H1 (cell line): ENCODE measurements around the gene NCKIPSD. TPM values are rescaled to one million over a fixed set of nuclear protein-coding genes. Genes with fewer than 3 reads are reported as not detected.

Source experiments
- CTCF ChIA-PET: fragments of 300-600 bp; sonication (Branson Sonifier 250); formaldehyde crosslinking; loops from one replicate; lab custom pipeline; 2021; ENCODE audit not compliant: partially characterized antibody; lab: Charles Lee
- POLR2A ChIA-PET: fragments of 300-600 bp; sonication (Branson Sonifier 250); formaldehyde crosslinking; loops from one replicate; lab custom pipeline; 2021; ENCODE audit warnings: inconsistent platforms; ENCODE audit not compliant: partially characterized antibody; lab: Charles Lee
- DNase-seq, 2 experiments: peaks; one replicate each; pipeline versions ENCODE4 v3.0.0 to v3.0.0-alpha.2; 2010 to 2022; ENCODE audit warnings: low spot score in 2 of 2, low read depth in 1 of 2, mixed read lengths in 1 of 2
- FAIRE-seq: peaks from 2 replicates; lab custom pipeline; 2011; peaks lifted over from hg19 to GRCh38; lab: Jason Lieb, UNC
- H2AFZ ChIP-seq: 2 replicates; pipeline ENCODE4 v1.8.1; 2012; ENCODE audit warnings: low read length, inconsistent platforms
- H2AK5ac ChIP-seq: 2 replicates; pipeline ENCODE4 v1.6.1; 2013; ENCODE audit warnings: low read depth, low read length
- H2BK120ac ChIP-seq: replicated peaks from 2 replicates; pipeline ENCODE3; 2013; ENCODE audit warnings: low read depth, low read length, inconsistent platforms
- H2BK12ac ChIP-seq: 2 replicates; pipeline ENCODE4 v1.6.1; 2013; ENCODE audit warnings: low read depth, low read length
- H2BK15ac ChIP-seq: 2 replicates; pipeline ENCODE4 v1.6.1; 2013; ENCODE audit warnings: low read length
- H2BK20ac ChIP-seq: 2 replicates; pipeline ENCODE4 v1.6.1; 2013; ENCODE audit warnings: low read length
- H2BK5ac ChIP-seq: 2 replicates; pipeline ENCODE4 v1.6.1; 2013; ENCODE audit warnings: low read depth, low read length
- H3K14ac ChIP-seq: 2 replicates; pipeline ENCODE4 v1.6.1; 2013; ENCODE audit warnings: inconsistent platforms; ENCODE audit not compliant: insufficient read length
- H3K18ac ChIP-seq: 2 replicates; pipeline ENCODE4 v1.6.1; 2013; ENCODE audit warnings: low read length; ENCODE audit errors: extremely low read depth
- H3K23ac ChIP-seq: 2 replicates; pipeline ENCODE4 v1.6.1; 2013; ENCODE audit warnings: inconsistent platforms; ENCODE audit not compliant: insufficient read length
- H3K23me2 ChIP-seq: 2 replicates; pipeline ENCODE4 v1.6.1; 2013; ENCODE audit warnings: low read depth, low read length
- H3K27ac ChIP-seq: 2 replicates; pipeline ENCODE4 v1.6.1; 2011; ENCODE audit warnings: low read depth, low read length, inconsistent platforms
- H3K27me3 ChIP-seq, 4 experiments: replicated peaks in 1 of 4; 1 replicate in 1 of 4; 2 replicates in 3 of 4; pipeline versions ENCODE4 v1.6.1 to v1.8.1; 2011 to 2013; ENCODE audit warnings: low read length in 3 of 4, mild to moderate bottlenecking in 3 of 4, inconsistent platforms in 2 of 4, mixed read lengths in 2 of 4, moderate library complexity in 1 of 4; ENCODE audit not compliant: control insufficient read depth in 3 of 4, insufficient read depth in 3 of 4; ENCODE audit errors: extremely low read depth in 1 of 4
- H3K36me3 ChIP-seq, 4 experiments: 2 replicates each; pipeline versions ENCODE4 v1.6.1 to v1.8.1; 2011 to 2013; ENCODE audit warnings: mild to moderate bottlenecking in 4 of 4, low read length in 3 of 4, moderate library complexity in 2 of 4, control low read depth in 1 of 4, inconsistent platforms in 1 of 4; ENCODE audit not compliant: insufficient read depth in 4 of 4, control insufficient read depth in 2 of 4
- H3K4ac ChIP-seq: replicated peaks from 2 replicates; pipeline ENCODE3; 2013; ENCODE audit warnings: low read length, low read depth, mixed read lengths, inconsistent platforms; ENCODE audit not compliant: insufficient read length
- H3K4me1 ChIP-seq, 4 experiments: replicated peaks in 1 of 4; 1 replicate in 1 of 4; 2 replicates in 3 of 4; pipeline versions ENCODE4 v1.6.1 to v1.8.1; 2011 to 2013; ENCODE audit warnings: low read length in 3 of 4, inconsistent platforms in 2 of 4, mixed read lengths in 1 of 4; ENCODE audit not compliant: insufficient read depth in 4 of 4, control insufficient read depth in 3 of 4
- H3K4me2 ChIP-seq, 2 experiments: 2 replicates each; pipeline versions ENCODE4 v1.6.1 to v1.8.1; 2011 to 2013; ENCODE audit warnings: low read depth in 2 of 2, low read length in 2 of 2, control low read depth in 1 of 2, inconsistent platforms in 1 of 2, mild to moderate bottlenecking in 1 of 2; ENCODE audit not compliant: insufficient read depth in 1 of 2
- H3K4me3 ChIP-seq, 4 experiments: fragments of 200-600, 300-600 bp in 1 of 4; sonication (generic), shearing (Covaris generic), sonication (Bioruptor Twin) in 1 of 4; 2 replicates each; pipeline versions ENCODE4 v1.5.1 to v1.8.1; 2011 to 2016; ENCODE audit warnings: low read length in 4 of 4, low read depth in 3 of 4, control low read depth in 2 of 4, inconsistent platforms in 2 of 4, mild to moderate bottlenecking in 2 of 4, mixed read lengths in 1 of 4, moderate library complexity in 1 of 4; ENCODE audit not compliant: insufficient read depth in 2 of 4; ENCODE audit errors: extremely low read depth in 1 of 4
- H3K56ac ChIP-seq: replicated peaks from 2 replicates; pipeline ENCODE3; 2013; ENCODE audit warnings: low read depth, mild to moderate bottlenecking, mixed read lengths, low read length, inconsistent platforms; ENCODE audit not compliant: insufficient read length
- H3K79me1 ChIP-seq: 2 replicates; pipeline ENCODE4 v1.6.1; 2013; ENCODE audit warnings: low read depth, low read length, control low read depth
- H3K79me2 ChIP-seq, 2 experiments: 2 replicates each; pipeline versions ENCODE4 v1.6.1 to v1.8.1; 2012 to 2013; ENCODE audit warnings: low read length in 2 of 2, mild to moderate bottlenecking in 2 of 2, inconsistent platforms in 1 of 2; ENCODE audit not compliant: insufficient read depth in 2 of 2, control insufficient read depth in 1 of 2
- H3K9ac ChIP-seq, 4 experiments: replicated peaks in 1 of 4; 1 replicate in 1 of 4; 2 replicates in 3 of 4; pipeline versions ENCODE4 v1.6.1 to v1.8.1; 2011 to 2013; ENCODE audit warnings: low read depth in 3 of 4, low read length in 3 of 4, control low read depth in 2 of 4, mild to moderate bottlenecking in 2 of 4, moderate library complexity in 2 of 4, inconsistent platforms in 1 of 4; ENCODE audit errors: extremely low read depth in 1 of 4
- H3K9me3 ChIP-seq, 2 experiments: 2 replicates each; pipeline versions ENCODE4 v1.6.1 to v1.8.1; 2012 to 2013; ENCODE audit warnings: mild to moderate bottlenecking in 2 of 2, moderate library complexity in 2 of 2, control low read depth in 1 of 2, inconsistent platforms in 1 of 2, low read depth in 1 of 2, low read length in 1 of 2, mixed read lengths in 1 of 2; ENCODE audit not compliant: insufficient read depth in 2 of 2
- H4K20me1 ChIP-seq, 2 experiments: replicated peaks in 1 of 2; 2 replicates each; pipeline versions ENCODE3 to v1.8.1; 2011 to 2013; ENCODE audit warnings: inconsistent platforms in 2 of 2, low read length in 2 of 2, mild to moderate bottlenecking in 1 of 2; ENCODE audit not compliant: insufficient read depth in 2 of 2, control insufficient read depth in 1 of 2
- H4K5ac ChIP-seq: 2 replicates; pipeline ENCODE4 v1.6.1; 2013; ENCODE audit warnings: low read length, low read depth, mixed read lengths, inconsistent platforms; ENCODE audit not compliant: insufficient read length
- H4K8ac ChIP-seq: 2 replicates; pipeline ENCODE4 v1.8.0; 2013; ENCODE audit warnings: mild to moderate bottlenecking, moderate library complexity, low read length, inconsistent platforms; ENCODE audit not compliant: insufficient read depth; ENCODE audit errors: extremely low read depth
- H4K91ac ChIP-seq: replicated peaks from 2 replicates; pipeline ENCODE3; 2013; ENCODE audit warnings: low read length, mixed read lengths, inconsistent platforms; ENCODE audit not compliant: insufficient read length
- CEBPB ChIP-seq: IDR thresholded peaks from 2 replicates; pipeline ENCODE4 v1.6.1; 2012; ENCODE audit warnings: low read depth, low read length
- CHD1 ChIP-seq: IDR thresholded peaks from 2 replicates; pipeline ENCODE4 v1.6.1; 2012; ENCODE audit warnings: low read depth, low read length, improper control_type of control experiment
- JUN ChIP-seq: IDR thresholded peaks from 2 replicates; pipeline ENCODE4 v1.6.1; 2011; ENCODE audit warnings: low read depth, mild to moderate bottlenecking, improper control_type of control experiment, low read length
- KDM4A ChIP-seq: IDR thresholded peaks from one replicate; pipeline ENCODE4 v1.7.1; 2012; ENCODE audit warnings: low read depth, mild to moderate bottlenecking, moderate library complexity, low read length, inconsistent platforms; ENCODE audit not compliant: severe bottlenecking
- POLR2AphosphoS5 ChIP-seq: IDR thresholded peaks from 2 replicates; pipeline ENCODE4 v1.6.1; 2011; ENCODE audit warnings: low read depth, low read length
- SIRT6 ChIP-seq: IDR thresholded peaks from one replicate; pipeline ENCODE4 v1.7.1; 2012; ENCODE audit warnings: low read length, inconsistent platforms
- SP1 ChIP-seq: IDR thresholded peaks from 2 replicates; pipeline ENCODE4 v1.6.1; 2011; ENCODE audit warnings: low read depth, low read length
- SP4 ChIP-seq: IDR thresholded peaks from 2 replicates; pipeline ENCODE4 v1.6.1; 2012; ENCODE audit warnings: low read length, inconsistent platforms
- TCF12 ChIP-seq: IDR thresholded peaks from 2 replicates; pipeline ENCODE4 v1.6.1; 2011; ENCODE audit warnings: low read depth, mild to moderate bottlenecking, low read length
- WGBS, 2 experiments: shearing (Covaris generic) in 1 of 2; methylation state at CpG; one replicate each; pipeline versions ENCODE4 v1.1.6 to v1.1.7; 2013 to 2015; ENCODE audit warnings: low lambda C conversion rate in 2 of 2, mixed read lengths in 2 of 2, inconsistent platforms in 1 of 2, low coverage in 1 of 2, missing lambda C conversion rate in 1 of 2; ENCODE audit not compliant: insufficient replicate concordance in 2 of 2, insufficient coverage in 1 of 2, insufficient read length in 1 of 2; ENCODE audit errors: extremely low coverage in 1 of 2, missing lambda C conversion rate in 1 of 2; 5-methylcytosine and 5-hydroxymethylcytosine counted together
- polyA plus RNA-seq, 7 experiments: library from polyadenylated mRNA; depleted of rRNA in 3 of 7; stranded (reverse) in 5 of 7; unstranded in 2 of 7; fragments of >200 nt in 5 of 7; fragments of 200-250 nt in 2 of 7; gene quantifications; 1 replicate in 5 of 7; 2 replicates in 1 of 7; 4 replicates in 1 of 7; pipeline versions ENCODE4 v1.2.1 to v1.2.3, GENCODE V29; 2011 to 2013; ENCODE audit warnings: missing spikeins in 2 of 7, mixed read lengths in 2 of 7
- total RNA-seq: library from RNA; stranded (reverse); fragmentation: NEBNext Ultra II Directional; extraction: Animal tissue kit (Norgen Biotek cat#: 25700); gene quantifications from 2 replicates; pipeline ENCODE4 v1.2.1, GENCODE V29; 2021
- TF ChIP-seq, protein P1 (sequence below): IDR thresholded peaks from 2 replicates; pipeline ENCODE4 v1.6.1; 2011; ENCODE audit warnings: low read depth, mild to moderate bottlenecking, low read length; ENCODE audit not compliant: insufficient read depth

NCKIPSD gene
- total and polyA plus RNA-seq, 2 of the 8 experiments (the other 6 are each of a cell fraction or from before 2014, with no cell fraction given): 34.7 to 91.8 TPM

DNA sequence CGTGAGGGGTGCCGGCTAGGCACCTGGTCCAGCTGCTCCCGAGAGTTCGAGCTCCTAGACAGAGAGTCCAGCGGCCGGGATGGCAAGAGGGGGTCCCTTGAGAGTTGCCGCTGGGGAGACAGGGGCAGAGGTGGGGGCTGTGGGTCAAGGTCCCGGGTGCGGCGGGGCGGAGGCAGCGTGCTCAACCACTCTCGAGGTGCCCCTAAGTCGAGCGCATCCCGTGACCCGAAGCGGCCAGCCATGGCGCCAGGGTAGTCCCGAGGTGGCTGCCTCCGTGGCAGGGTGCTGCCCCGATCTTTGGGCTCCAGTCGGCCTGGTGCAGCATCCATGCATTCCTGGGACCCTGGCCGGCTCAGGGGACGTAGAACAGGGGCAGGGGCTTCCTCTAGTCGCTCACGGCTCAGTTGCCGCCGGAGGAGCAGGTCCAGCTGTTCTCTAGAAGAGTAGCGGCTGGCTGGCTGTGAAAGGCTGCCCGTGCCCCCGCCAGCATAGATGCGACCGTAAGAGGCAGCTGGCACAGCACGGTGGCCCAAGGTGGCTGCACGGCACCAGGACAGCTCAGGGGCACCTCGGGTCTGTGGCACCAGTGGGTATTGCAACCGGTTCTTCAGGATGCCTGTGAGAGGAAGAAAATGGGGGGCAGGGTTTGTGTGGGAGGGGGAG is 45.6 kb downstream of the NCKIPSD start:
- no peak overlapping the region for H3K14ac ChIP-seq
- no peaks in the 10 kb centered on the region; the same call in 1 of the 2 replicates for H3K79me1 ChIP-seq
- H3K4me3 ChIP-seq: no peak overlapping the region
- TF ChIP-seq, protein P1, sequence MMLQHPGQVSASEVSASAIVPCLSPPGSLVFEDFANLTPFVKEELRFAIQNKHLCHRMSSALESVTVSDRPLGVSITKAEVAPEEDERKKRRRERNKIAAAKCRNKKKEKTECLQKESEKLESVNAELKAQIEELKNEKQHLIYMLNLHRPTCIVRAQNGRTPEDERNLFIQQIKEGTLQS: no peak
- TF ChIP-seq SP4 (no peak), CEBPB (no peak), SIRT6 (no peak), POLR2AphosphoS5 (no peak), KDM4A (no peak), CHD1 (no peak), SP1 (no peak), JUN (no peak), TCF12 (no peak)
- TF ChIP-seq, all 59 proteins: peak for 0
- no peak overlapping the region for H3K18ac ChIP-seq
- H3K9me3 ChIP-seq: no peaks in the 10 kb centered on the region
- peaks cover 3 to 29% (median 13%) of the 10 kb centered on the region in 4 experiments; a peak in 5 of 8 replicates for H3K36me3 ChIP-seq
- no peak overlapping the region for H2BK20ac ChIP-seq
- ChIA-PET POLR2A (interaction anchor here (0.6 to 9.8 kb wide), 4 partner anchors 11 to 27 kb away, joined by 3 to 111 read pairs (median 47); partner anchors contain the start of gene CELSR3), CTCF (interaction anchor here (2.0 to 2.5 kb wide), 3 partner anchors 16 to 81 kb away, joined by 5 to 9 read pairs (median 7); no protein-coding TSS in a partner anchor)
- H3K27ac ChIP-seq: no peak overlapping the region
- H3K79me2 ChIP-seq: no peaks in the 10 kb centered on the region
- no peak overlapping the region for H3K9ac ChIP-seq
- no peaks in the 10 kb centered on the region for H3K27me3 ChIP-seq
- no peak overlapping the region for H3K23ac ChIP-seq
- FAIRE-seq (no peak), DNase-seq (no peak)
- H2BK5ac ChIP-seq: no peak overlapping the region
- no peak overlapping the region for H2AK5ac ChIP-seq
- no peak overlapping the region for H2BK15ac ChIP-seq
- H4K20me1 ChIP-seq: peaks cover 3 to 7% of the 10 kb centered on the region in 2 experiments
- no peak overlapping the region for H3K56ac ChIP-seq
- H3K4me1 ChIP-seq: peaks cover 3 to 6% (median 4%) of the 10 kb centered on the region in 4 experiments
- no peak overlapping the region for H4K8ac ChIP-seq
- H4K91ac ChIP-seq: no peak overlapping the region
- H3K4ac ChIP-seq: no peak overlapping the region
- H4K5ac ChIP-seq: no peak overlapping the region
- H2AFZ ChIP-seq: no peak overlapping the region
- no peak overlapping the region for H3K4me2 ChIP-seq
- peaks cover 2% of the 10 kb centered on the region; the same call in 1 of the 2 replicates for H3K23me2 ChIP-seq
- 96% methylated on average over 38 of the region's 38 CpGs; no CpG with 5 or more reads in 1 of the 2 experiments for WGBS, 2 experiments
- H2BK120ac ChIP-seq: no peak overlapping the region
- no peak overlapping the region for H2BK12ac ChIP-seq
